GM18517 (cell line): ENCODE measurements around the gene UBD.
A peak's percentile ranks its signal among the peaks of the same experiment; 100 is the strongest.

Experiments used
- ATAC-seq: cut with Tn5 transposase; IDR thresholded peaks from one replicate; pipeline ENCODE4 v1.9.1; 2021; ENCODE audit warnings: mild to moderate bottlenecking, moderate library complexity; ENCODE audit not compliant: unreplicated experiment

The UBD gene

GRCh38 chr6:29561606-29562181, 2.2 kb upstream of the UBD start:
- ATAC-seq = no peak

GRCh38 chr6:29561091-29561490, 1.6 kb upstream of the UBD start:
- ATAC-seq = no peak

GRCh38 chr6:29558439-29559079, 973 bp downstream of the UBD start:
- no peak for ATAC-seq

- ATAC-seq = no peak
These were observed 2.2 kb downstream of the UBD start for GRCh38 chr6:29557320-29557719.

GRCh38 chr6:29554764-29555163, 4.8 kb downstream of the UBD start:
- no peak for ATAC-seq

- no peak for ATAC-seq
These were observed 6.1 kb downstream of the UBD start for GRCh38 chr6:29553268-29554057.

GRCh38 chr6:29552512-29553051, 7.0 kb downstream of the UBD start:
- ATAC-seq = peak; percentile 85

GRCh38 chr6:29547573-29547972, 12.0 kb downstream of the UBD start:
- ATAC-seq = no peak

- no peak for ATAC-seq
These were observed 21.7 kb downstream of the UBD start for GRCh38 chr6:29537714-29538403.

GRCh38 chr6:29532320-29532951, 27.1 kb downstream of the UBD start:
- ATAC-seq = no peak

- no peak for ATAC-seq
These were observed 27.9 kb downstream of the UBD start for GRCh38 chr6:29531668-29532067.

GRCh38 chr6:29530671-29531310, 28.7 kb downstream of the UBD start:
- ATAC-seq = no peak

GRCh38 chr6:29529956-29530355, 29.6 kb downstream of the UBD start:
- ATAC-seq = no peak

- no peak for ATAC-seq
These were observed 30.5 kb downstream of the UBD start for GRCh38 chr6:29528988-29529560.

GRCh38 chr6:29528300-29528931, 31.1 kb downstream of the UBD start:
- ATAC-seq = no peak

- no peak for ATAC-seq
These were observed 32.0 kb downstream of the UBD start for GRCh38 chr6:29527564-29527963.

- ATAC-seq = no peak
These were observed 32.4 kb downstream of the UBD start for GRCh38 chr6:29527126-29527525.

- ATAC-seq = no peak
These were observed 34.3 kb downstream of the UBD start for GRCh38 chr6:29525311-29525639.

- no peak for ATAC-seq
These were observed 34.9 kb downstream of the UBD start for GRCh38 chr6:29524444-29525310.
